HG03460 (cell line): ENCODE results near the gene LYSMD1.
"Not testable (repeated sequence)": the region's sequence is repeated elsewhere in the genome, so short reads cannot be mapped to it uniquely, and the experiment has no call there.

Experiments used
- ATAC-seq: cut with Tn5 transposase; IDR thresholded peaks from one replicate; pipeline ENCODE4 v1.9.1; 2021; ENCODE audit not compliant: unreplicated experiment

The LYSMD1 gene

GRCh38 chr1:151165738-151166504 is at the start of gene LYSMD1, which contains the start of gene SCNM1:
Gene LYSMD1 (minus strand): TSS chr1:151165902. CDS start chr1:151165258, 644 bp downstream.
Gene SCNM1 (plus strand): TSS chr1:151166144. CDS start chr1:151166153, 9 bp downstream.
- peak; percentile 88 for ATAC-seq

GRCh38 chr1:151213560-151213959 is 47.9 kb upstream of the LYSMD1 start:
- no peak for ATAC-seq

GRCh38 chr1:151211972-151212705 is 46.4 kb upstream of the LYSMD1 start:
- ATAC-seq, result no peak

GRCh38 chr1:151210830-151211229 is 45.1 kb upstream of the LYSMD1 start:
- no peak for ATAC-seq

GRCh38 chr1:151205381-151205965 is 39.8 kb upstream of the LYSMD1 start:
- ATAC-seq, result not testable (repeated sequence)

GRCh38 chr1:151199873-151200581 is 34.3 kb upstream of the LYSMD1 start:
- ATAC-seq, result no peak

GRCh38 chr1:151198254-151199127 is 32.8 kb upstream of the LYSMD1 start, which contains the start of gene PIP5K1A:
Gene PIP5K1A (plus strand): TSS chr1:151198552. CDS start chr1:151198997, 445 bp downstream.
- ATAC-seq, result peak; percentile 85

GRCh38 chr1:151197863-151198253 is 32.2 kb upstream of the LYSMD1 start:
- ATAC-seq, result no peak

- no peak for ATAC-seq
Observed at GRCh38 chr1:151196292-151196800, 30.6 kb upstream of the LYSMD1 start.

- ATAC-seq, result not testable (repeated sequence)
Observed at GRCh38 chr1:151194894-151195594, 29.3 kb upstream of the LYSMD1 start.

- no peak for ATAC-seq
Observed at GRCh38 chr1:151193856-151194255, 28.2 kb upstream of the LYSMD1 start.

- ATAC-seq, result no peak
Observed at GRCh38 chr1:151193304-151193703, 27.6 kb upstream of the LYSMD1 start.

- no peak for ATAC-seq
Observed at GRCh38 chr1:151192047-151192446, 26.3 kb upstream of the LYSMD1 start.

GRCh38 chr1:151189637-151190445 is 24.1 kb upstream of the LYSMD1 start, which contains the start of gene VPS72:
Gene VPS72 (minus strand): TSS chr1:151190197. CDS start chr1:151190121, 76 bp downstream.
- peak; percentile 83 for ATAC-seq

- not testable (repeated sequence) for ATAC-seq
Observed at GRCh38 chr1:151188667-151189066, 23.0 kb upstream of the LYSMD1 start.

- no peak for ATAC-seq
Observed at GRCh38 chr1:151187205-151187604, 21.5 kb upstream of the LYSMD1 start.

- ATAC-seq, result no peak
Observed at GRCh38 chr1:151184211-151184610, 18.5 kb upstream of the LYSMD1 start.

GRCh38 chr1:151176514-151177045 is 10.9 kb upstream of the LYSMD1 start:
- ATAC-seq, result no peak
